ENCODE results near the gene IL18R1.

- TF ChIP-seq CTCF (conservative IDR thresholded peaks at IDR 0.05) (no peak), EZH2 (IDR thresholded peaks at IDR 0.05; ENCODE audit: low read depth) (no peak)
These were observed 11.9 kb downstream of the IL18R1 start for GRCh38 chr2:102367331-102367971.

Data from PC-9 (cell line).